Putamen (tissue), 1 donor: Measurements from ENCODE around the gene KIRREL3.

Source experiments
- DNase-seq: peaks from one replicate; pipeline ENCODE4 v3.0.0-alpha.2; 2016; ENCODE audit warnings: low spot score

The KIRREL3 gene

GRCh38 chr11:126528075-126528474 is 472.5 kb downstream of the KIRREL3 start:
- no peak for DNase-seq

GRCh38 chr11:126527651-126528050 is 472.9 kb downstream of the KIRREL3 start:
- DNase-seq, result no peak

- DNase-seq, result no peak
Measured at GRCh38 chr11:126526471-126526870, 474.1 kb downstream of the KIRREL3 start.

GRCh38 chr11:126525702-126526101 is 474.9 kb downstream of the KIRREL3 start:
- DNase-seq, result no peak

GRCh38 chr11:126525216-126525615 is 475.4 kb downstream of the KIRREL3 start:
- no peak for DNase-seq

GRCh38 chr11:126523441-126524205 is 476.9 kb downstream of the KIRREL3 start:
- DNase-seq, result no peak

GRCh38 chr11:126522606-126523005 is 478.0 kb downstream of the KIRREL3 start:
- DNase-seq, result no peak

GRCh38 chr11:126522152-126522551 is 478.4 kb downstream of the KIRREL3 start:
- no peak for DNase-seq

- no peak for DNase-seq
Measured at GRCh38 chr11:126521196-126521595, 479.4 kb downstream of the KIRREL3 start.

GRCh38 chr11:126519764-126520734 is 480.5 kb downstream of the KIRREL3 start:
- no peak for DNase-seq

GRCh38 chr11:126518972-126519690 is 481.4 kb downstream of the KIRREL3 start:
- no peak for DNase-seq

GRCh38 chr11:126518071-126518971 is 482.2 kb downstream of the KIRREL3 start:
- DNase-seq, result no peak

- no peak for DNase-seq
Measured at GRCh38 chr11:126515501-126515900, 485.1 kb downstream of the KIRREL3 start.

GRCh38 chr11:126514061-126514693 is 486.4 kb downstream of the KIRREL3 start:
- no peak for DNase-seq

GRCh38 chr11:126512741-126513715 is 487.5 kb downstream of the KIRREL3 start:
- no peak for DNase-seq

- no peak for DNase-seq
Measured at GRCh38 chr11:126512251-126512650, 488.3 kb downstream of the KIRREL3 start.

GRCh38 chr11:126511475-126512115 is 489.0 kb downstream of the KIRREL3 start:
- no peak for DNase-seq

GRCh38 chr11:126510621-126511370 is 489.8 kb downstream of the KIRREL3 start:
- no peak for DNase-seq
